Measurements from ENCODE around the gene ACOT8. TPM values are rescaled to one million over a fixed set of nuclear protein-coding genes. Genes with fewer than 3 reads are reported as not detected.

The ACOT8 gene
- 29.6 TPM for total RNA-seq

GRCh38 chr20:45857114-45857881, at the start of gene ACOT8, which contains the start of gene ZSWIM3:
TSS of gene ACOT8 (minus strand) at chr20:45857392. CDS start at chr20:45857315, 77 bp downstream.
TSS of gene ZSWIM3 (plus strand) at chr20:45857614. CDS start at chr20:45857826, 212 bp downstream.

DNA sequence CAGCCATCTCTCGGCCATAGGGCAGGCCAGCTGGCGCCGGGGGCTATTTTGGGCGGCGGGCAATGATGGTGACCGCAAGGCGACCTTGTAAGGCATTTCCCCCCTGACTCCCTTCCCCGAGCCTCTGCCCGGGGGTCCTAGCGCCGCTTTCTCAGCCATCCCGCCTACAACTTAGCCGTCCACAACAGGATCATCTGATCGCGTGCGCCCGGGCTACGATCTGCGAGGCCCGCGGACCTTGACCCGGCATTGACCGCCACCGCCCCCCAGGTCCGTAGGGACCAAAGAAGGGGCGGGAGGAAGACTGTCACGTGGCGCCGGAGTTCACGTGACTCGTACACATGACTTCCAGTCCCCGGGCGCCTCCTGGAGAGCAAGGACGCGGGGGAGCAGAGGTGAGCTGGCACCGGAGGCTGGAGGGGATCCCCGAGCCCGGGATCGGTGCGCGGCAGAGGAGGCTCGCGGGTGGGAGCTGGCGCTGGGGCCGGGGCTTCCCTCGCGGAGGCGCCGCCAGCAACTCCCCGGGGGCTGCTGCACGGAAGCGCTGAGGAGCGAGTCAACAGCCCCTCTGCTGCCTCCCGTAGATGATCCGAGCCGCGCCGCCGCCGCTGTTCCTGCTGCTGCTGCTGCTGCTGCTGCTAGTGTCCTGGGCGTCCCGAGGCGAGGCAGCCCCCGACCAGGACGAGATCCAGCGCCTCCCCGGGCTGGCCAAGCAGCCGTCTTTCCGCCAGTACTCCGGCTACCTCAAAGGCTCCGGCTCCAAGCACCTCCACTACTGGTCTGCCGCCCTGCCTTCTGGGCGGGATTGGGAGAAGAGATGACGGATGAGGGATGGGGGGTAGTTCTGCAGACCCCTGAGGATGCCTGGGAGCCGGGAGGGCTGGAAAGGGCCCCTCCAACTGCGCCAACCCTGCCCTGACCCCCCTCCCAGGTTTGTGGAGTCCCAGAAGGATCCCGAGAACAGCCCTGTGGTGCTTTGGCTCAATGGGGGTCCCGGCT, 34.1 kb upstream of the ACOT8 start, which contains the start of the genes CTSA and NEURL2:
Gene CTSA, plus strand, starts transcription at position 351 of the 999 bp plus-strand sequence. Its CDS starts 234 bp downstream, at position 585.
Gene NEURL2, minus strand, starts transcription at position 224 of the 999 bp plus-strand sequence. Its CDS starts 217 bp downstream, at position 7.

DNA sequence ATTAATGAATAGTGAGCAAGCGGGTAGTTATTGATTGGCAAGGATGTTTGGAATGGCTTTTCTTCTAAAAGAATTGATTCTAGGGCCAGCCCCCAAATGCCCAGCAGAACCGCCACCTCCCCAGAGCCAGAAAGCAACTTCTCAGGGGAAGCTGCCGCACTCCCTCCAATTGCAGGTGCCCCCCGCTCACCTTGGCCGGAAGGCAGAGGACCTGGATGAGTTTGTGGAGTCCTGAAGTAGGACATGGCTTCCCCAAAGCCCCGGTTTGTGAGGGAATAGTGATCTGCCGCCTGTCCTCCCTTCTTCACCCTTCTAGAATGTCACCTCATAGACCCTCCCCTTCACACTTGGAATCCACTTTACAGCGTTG, 30.1 kb upstream of the ACOT8 start, which contains the start of gene SPATA25:
Gene SPATA25, minus strand, starts transcription at position 277 of the 370 bp plus-strand sequence. Its CDS starts 32 bp downstream, at position 245.

GRCh38 chr20:45880988-45881788, 24.0 kb upstream of the ACOT8 start, which contains the start of gene ZSWIM1:
TSS of gene ZSWIM1 (plus strand) at chr20:45881227. CDS start at chr20:45882593, 1,366 bp downstream.

GRCh38 chr20:45833030-45833882, 23.9 kb downstream of the ACOT8 start, which contains the start of gene SNX21:
TSS of gene SNX21 (plus strand) at chr20:45833799. CDS start at chr20:45833920, 121 bp downstream.

DNA sequence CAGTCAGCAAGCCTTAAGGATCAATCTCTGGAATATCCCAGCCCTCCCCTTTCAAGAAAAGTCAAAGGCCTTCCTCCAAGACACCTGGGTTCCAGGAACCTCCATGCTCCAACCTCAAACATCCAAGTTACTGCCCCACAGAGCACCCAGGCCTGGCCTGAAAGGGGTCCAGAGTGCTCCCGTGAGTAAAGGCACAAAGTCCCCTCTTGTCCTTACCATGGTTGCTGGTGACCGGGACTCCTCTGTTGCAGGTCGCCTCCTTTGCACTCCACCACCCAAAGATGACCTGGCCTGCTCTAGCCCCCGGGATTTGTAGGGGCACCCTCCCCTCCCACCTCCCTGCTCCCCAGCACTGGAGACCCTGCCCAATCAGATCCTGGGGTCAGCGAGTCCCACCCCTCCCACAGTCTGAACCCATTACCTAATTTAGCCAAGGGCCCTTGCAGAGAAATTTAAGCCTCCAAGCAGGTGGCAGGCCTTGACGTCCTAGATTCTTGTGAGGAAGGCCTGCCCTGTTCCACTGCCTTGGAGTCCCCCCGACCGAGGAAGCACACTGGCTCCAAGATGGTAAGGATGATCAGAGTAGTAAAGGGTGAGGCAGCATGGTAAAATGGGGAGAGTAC, 30.1 kb downstream of the ACOT8 start, which contains the start of gene TNNC2:
Gene TNNC2, minus strand, starts transcription at position 283 of the 623 bp plus-strand sequence. Its CDS starts 64 bp downstream, at position 219.

DNA sequence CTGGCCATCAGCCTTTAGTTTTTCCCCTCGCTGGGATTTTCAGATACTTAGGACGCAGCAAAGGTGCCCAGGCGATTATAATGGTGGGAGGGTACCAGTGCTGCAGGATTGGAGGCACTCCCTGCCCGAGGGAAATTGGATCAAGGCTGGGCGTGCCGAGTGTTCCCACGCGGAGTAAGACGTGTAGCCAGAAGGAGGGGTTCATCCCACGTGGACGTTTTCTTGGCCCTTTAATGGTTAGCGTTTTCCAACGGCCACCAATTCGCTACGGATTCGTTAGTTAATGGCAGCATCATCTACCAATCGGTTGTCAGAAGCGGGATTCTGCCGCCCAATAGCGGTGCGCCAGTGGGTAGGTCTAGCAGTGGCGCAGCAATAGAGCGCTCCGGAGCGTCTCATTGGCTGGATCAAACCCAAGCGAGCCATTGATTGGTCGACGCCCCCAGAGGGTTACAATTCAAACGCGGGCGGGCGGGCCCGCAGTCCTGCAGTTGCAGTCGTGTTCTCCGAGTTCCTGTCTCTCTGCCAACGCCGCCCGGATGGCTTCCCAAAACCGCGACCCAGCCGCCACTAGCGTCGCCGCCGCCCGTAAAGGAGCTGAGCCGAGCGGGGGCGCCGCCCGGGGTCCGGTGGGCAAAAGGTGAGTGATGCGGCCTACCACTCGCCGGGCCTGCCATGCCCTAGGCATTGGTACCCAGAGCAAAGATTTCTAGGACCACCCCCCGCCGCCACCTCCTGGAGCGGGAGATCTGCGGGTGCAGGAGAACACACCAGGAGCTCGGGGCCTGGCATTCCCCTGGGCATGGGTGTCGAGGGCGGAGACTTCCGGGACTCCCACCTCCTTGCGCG, 44.8 kb downstream of the ACOT8 start, which contains the start of gene UBE2C:
Gene UBE2C, plus strand, starts transcription at position 488 of the 849 bp plus-strand sequence. Its CDS starts 52 bp downstream, at position 540.

Other genes with a start within 250 kb of the ACOT8 start
- not detected for gene WFDC10A, start 227.7 kb downstream of the ACOT8 start, total RNA-seq
- not detected for gene WFDC9, start 226.1 kb downstream of the ACOT8 start, total RNA-seq
- gene WFDC11, start 187.2 kb downstream of the ACOT8 start, total RNA-seq = not detected
- not detected for gene WFDC13, start 155.4 kb downstream of the ACOT8 start, total RNA-seq
- not detected for gene WFDC10B, start 152.4 kb downstream of the ACOT8 start, total RNA-seq
- not detected for gene SPINT4, start 135.0 kb downstream of the ACOT8 start, total RNA-seq
- 0.99 TPM for gene WFDC3, start 65.5 kb downstream of the ACOT8 start, total RNA-seq
- gene DNTTIP1, start 65.4 kb downstream of the ACOT8 start, total RNA-seq = 18.5 TPM
- 22.7 TPM for gene UBE2C, start 44.7 kb downstream of the ACOT8 start, total RNA-seq
- gene TNNC2, start 30.1 kb downstream of the ACOT8 start, total RNA-seq = 555 TPM
- 41.5 TPM for gene SNX21, start 23.6 kb downstream of the ACOT8 start, total RNA-seq
- 4.8 TPM for gene ZSWIM3, start 222 bp upstream of the ACOT8 start, total RNA-seq
- gene ZSWIM1, start 23.8 kb upstream of the ACOT8 start, total RNA-seq = 8.3 TPM
- 4.7 TPM for gene SPATA25, start 30.2 kb upstream of the ACOT8 start, total RNA-seq
- 14.6 TPM for gene NEURL2, start 33.8 kb upstream of the ACOT8 start, total RNA-seq
- gene CTSA, start 33.9 kb upstream of the ACOT8 start, total RNA-seq = 90.0 TPM
- gene PLTP, start 54.8 kb upstream of the ACOT8 start, total RNA-seq = 95.5 TPM
- 33.2 TPM for gene PCIF1, start 77.3 kb upstream of the ACOT8 start, total RNA-seq
- gene ZNF335, start 114.8 kb upstream of the ACOT8 start, total RNA-seq = 21.0 TPM
- 8.1 TPM for gene MMP9, start 151.5 kb upstream of the ACOT8 start, total RNA-seq
- not detected for gene SLC12A5, start 171.8 kb upstream of the ACOT8 start, total RNA-seq
- 22.0 TPM for gene NCOA5, start 232.6 kb upstream of the ACOT8 start, total RNA-seq